Measurements from ENCODE around the gene SLC6A4. TPM values are rescaled to one million over a fixed set of nuclear protein-coding genes. Genes with fewer than 3 reads are reported as not detected.

Gene SLC6A4
- total and polyA plus RNA-seq, 8 donors = 0.18 to 0.55 TPM; not detected in 6

- Histone ChIP-seq H3K4me1 (no peaks in the 10 kb centered on the region), H3K27ac (no peak overlapping the region), H3K9me3 (no peaks in the 10 kb centered on the region), H3K27me3 (peaks cover 0 to 14% (median 0%) of the 10 kb centered on the region in 3 donors), H3K36me3 (no peaks in the 10 kb centered on the region), H3K4me3 (no peak overlapping the region)
- intact Hi-C loops (cut with DNase I; ENCODE audit: low total_unique reads) = no loop called here
- TF ChIP-seq CTCF (IDR thresholded peaks at IDR 0.05) (no peak), EP300 (IDR thresholded peaks at IDR 0.05) (no peak), POLR2AphosphoS5 (IDR thresholded peaks at IDR 0.05) (no peak), POLR2A (IDR thresholded peaks at IDR 0.05) (no peak)
- WGBS, 5 donors = 74 to 92% (median 84%) methylated on average over 6 of the region's 6 CpGs
- no peak for DNase-seq
Observed at GRCh38 chr17:30211371-30211770, 24.1 kb downstream of the SLC6A4 start.

GRCh38 chr17:30210901-30211300 is 24.6 kb downstream of the SLC6A4 start:
- no peaks in the 10 kb centered on the region for H3K9me3 ChIP-seq
- H3K27ac ChIP-seq = no peak overlapping the region
- no peaks in the 10 kb centered on the region for H3K36me3 ChIP-seq
- no peak for DNase-seq
- intact Hi-C loops (cut with DNase I; ENCODE audit: low total_unique reads) = no loop called here
- H3K4me1 ChIP-seq = no peaks in the 10 kb centered on the region
- peaks cover 0 to 14% (median 0%) of the 10 kb centered on the region in 3 donors for H3K27me3 ChIP-seq
- 89 to 95% (median 94%) methylated on average over 10 of the region's 10 CpGs for WGBS, 5 donors
- TF ChIP-seq POLR2A (IDR thresholded peaks at IDR 0.05) (no peak), POLR2AphosphoS5 (IDR thresholded peaks at IDR 0.05) (no peak), EP300 (IDR thresholded peaks at IDR 0.05) (no peak), CTCF (IDR thresholded peaks at IDR 0.05) (no peak)
- H3K4me3 ChIP-seq = no peak overlapping the region

- intact Hi-C loops (cut with DNase I; ENCODE audit: low total_unique reads) = no loop called here
- no peak overlapping the region for H3K27ac ChIP-seq
- H3K9me3 ChIP-seq = no peaks in the 10 kb centered on the region
- peaks cover 0 to 17% (median 0%) of the 10 kb centered on the region in 3 donors for H3K27me3 ChIP-seq
- H3K36me3 ChIP-seq = no peaks in the 10 kb centered on the region
- DNase-seq = no peak
- H3K4me1 ChIP-seq = no peaks in the 10 kb centered on the region
- TF ChIP-seq POLR2AphosphoS5 (IDR thresholded peaks at IDR 0.05) = no peak
- no peak for TF ChIP-seq CTCF (IDR thresholded peaks at IDR 0.05)
- no peak for TF ChIP-seq EP300 (IDR thresholded peaks at IDR 0.05)
- TF ChIP-seq POLR2A (IDR thresholded peaks at IDR 0.05) = no peak
- 86 to 89% (median 88%) methylated on average over 11 of the region's 11 CpGs for WGBS, 5 donors
- no peak overlapping the region for H3K4me3 ChIP-seq
Observed at GRCh38 chr17:30210366-30210765, 25.1 kb downstream of the SLC6A4 start.

- 82 to 93% (median 91%) methylated on average over 7 of the region's 7 CpGs for WGBS, 5 donors
- no peak overlapping the region for H3K4me3 ChIP-seq
- no peaks in the 10 kb centered on the region for H3K4me1 ChIP-seq
- intact Hi-C loops (cut with DNase I; ENCODE audit: low total_unique reads) = no loop called here
- TF ChIP-seq EP300 (IDR thresholded peaks at IDR 0.05) = no peak
- TF ChIP-seq POLR2A (IDR thresholded peaks at IDR 0.05) = no peak
- TF ChIP-seq POLR2AphosphoS5 (IDR thresholded peaks at IDR 0.05) = no peak
- DNase-seq = no peak
- H3K36me3 ChIP-seq = no peaks in the 10 kb centered on the region
- no peak overlapping the region for H3K27ac ChIP-seq
- H3K27me3 ChIP-seq = peaks cover 0 to 21% (median 0%) of the 10 kb centered on the region in 3 donors
- H3K9me3 ChIP-seq = no peaks in the 10 kb centered on the region
Observed at GRCh38 chr17:30209930-30210329, 25.6 kb downstream of the SLC6A4 start.

- no peaks in the 10 kb centered on the region for H3K36me3 ChIP-seq
- intact Hi-C loops (cut with DNase I; ENCODE audit: low total_unique reads) = no loop called here
- H3K4me3 ChIP-seq = no peak overlapping the region
- no peak for DNase-seq
- H3K4me1 ChIP-seq = no peaks in the 10 kb centered on the region
- H3K27me3 ChIP-seq = peaks cover 0 to 35% (median 0%) of the 10 kb centered on the region in 3 donors
- no peak overlapping the region for H3K27ac ChIP-seq
- TF ChIP-seq EP300 (IDR thresholded peaks at IDR 0.05) (no peak), POLR2AphosphoS5 (IDR thresholded peaks at IDR 0.05) (no peak), CTCF (IDR thresholded peaks at IDR 0.05) (no peak), POLR2A (IDR thresholded peaks at IDR 0.05) (no peak)
- WGBS, 5 donors = 52 to 71% (median 67%) methylated on average over 3 of the region's 3 CpGs
- no peaks in the 10 kb centered on the region for H3K9me3 ChIP-seq
Observed at GRCh38 chr17:30208214-30208613, 27.3 kb downstream of the SLC6A4 start.

Data from stomach (tissue), 9 donors.